A673 (cell line): ENCODE results near the gene CKS2. TPM values are rescaled to one million over a fixed set of nuclear protein-coding genes. Genes with fewer than 3 reads are reported as not detected.
"Not testable (repeated sequence)": the region's sequence is repeated elsewhere in the genome, so short reads cannot be mapped to it uniquely, and the experiment has no call there.

ENCODE experiments used
- Bru-seq: library from RNA; stranded (reverse); fragments of 400-500 nt; gene quantifications from one replicate; lab custom pipeline; 2021; lab: Mats Ljungman, UMichigan
- BruChase-seq, 2 experiments: library from RNA; stranded (reverse); fragments of 400-500 nt; gene quantifications; one replicate each; lab custom pipeline; 2021; lab: Mats Ljungman, UMichigan
- BruUV-seq: library from RNA; stranded (reverse); fragments of 400-500 nt; replicated peaks from 2 replicates; lab custom pipeline; 2021; lab: Mats Ljungman, UMichigan
- CTCF ChIA-PET: fragments of 300-600 bp; sonication (Branson Sonifier 250); formaldehyde crosslinking; loops from one replicate; lab custom pipeline; 2022; ENCODE audit warnings: antibody characterized with exemption; lab: Charles Lee
- POLR2A ChIA-PET: fragments of 300-600 bp; sonication (Branson Sonifier 250); formaldehyde crosslinking; loops from one replicate; lab custom pipeline; 2022; ENCODE audit warnings: antibody characterized with exemption; ENCODE audit not compliant: low non-redundant PET; lab: Charles Lee
- DNase-seq: peaks from one replicate; pipeline ENCODE4 v3.0.0-alpha.2; 2015; ENCODE audit warnings: low spot score
- H3K27ac ChIP-seq: fragments of 200-600 bp; sonication (generic); 2 replicates; pipeline ENCODE4 v1.5.1; 2016; ENCODE audit warnings: mixed run types, low read depth, mild to moderate bottlenecking, mixed read lengths, antibody characterized with exemption, low read length; ENCODE audit not compliant: poor library complexity, severe bottlenecking
- H3K27me3 ChIP-seq: fragments of 200-600 bp; sonication (generic); replicated peaks from 2 replicates; pipeline ENCODE4 v1.6.1; 2017; ENCODE audit warnings: mixed run types, low read depth, mild to moderate bottlenecking, mixed read lengths, antibody characterized with exemption, low read length; ENCODE audit not compliant: insufficient read depth, poor library complexity
- H3K36me3 ChIP-seq: fragments of 200-600 bp; sonication (generic); 2 replicates; pipeline ENCODE4 v1.6.1; 2016; ENCODE audit warnings: mixed run types, mild to moderate bottlenecking, mixed read lengths, antibody characterized with exemption, low read length; ENCODE audit not compliant: insufficient read depth, poor library complexity, severe bottlenecking
- H3K4me1 ChIP-seq: fragments of 200-600 bp; sonication (generic); 2 replicates; pipeline ENCODE4 v1.6.1; 2017; ENCODE audit warnings: mixed run types, mild to moderate bottlenecking, mixed read lengths, antibody characterized with exemption, low read length; ENCODE audit not compliant: insufficient read depth, poor library complexity, severe bottlenecking
- H3K4me3 ChIP-seq: fragments of 200-600 bp; sonication (generic); 2 replicates; pipeline ENCODE4 v1.5.1; 2016; ENCODE audit warnings: low read depth, mixed run types, mild to moderate bottlenecking, mixed read lengths, low read length; ENCODE audit not compliant: poor library complexity, severe bottlenecking
- H3K9me3 ChIP-seq: fragments of 200-600 bp; sonication (generic); 2 replicates; pipeline ENCODE4 v1.6.1; 2016; ENCODE audit warnings: mixed run types, low read depth, mild to moderate bottlenecking, mixed read lengths, antibody characterized with exemption, low read length; ENCODE audit not compliant: poor library complexity, severe bottlenecking
- CTCF ChIP-seq: fragments of 300-800, 200-600 bp; sonication (generic); conservative IDR thresholded peaks from 2 replicates; pipeline ENCODE4 v1.5.1; 2017; ENCODE audit warnings: low read depth, mild to moderate bottlenecking, antibody characterized with exemption, low read length, moderate library complexity, mixed read lengths
- EZH2 ChIP-seq: fragments of 200-600 bp; sonication (generic); IDR thresholded peaks from 2 replicates; pipeline ENCODE4 v1.6.1; 2017; ENCODE audit warnings: borderline replicate concordance, low read depth, mild to moderate bottlenecking, mixed read lengths, antibody characterized with exemption, low read length; ENCODE audit not compliant: poor library complexity, severe bottlenecking
- intact Hi-C: fragments of 100-400 bp; cut with micrococcal nuclease; formaldehyde crosslinking; loops from one replicate; pipeline ENCODE4 v1.10.0; 2022; ENCODE audit not compliant: unreplicated experiment
- long read RNA-seq: library from polyadenylated mRNA; stranded (forward); transcript quantifications from one replicate; pipeline ENCODE4 v2.0.0, GENCODE V29; 2022
- total RNA-seq: library from RNA; stranded (reverse); gene quantifications from 2 replicates; pipeline ENCODE4 v1.2.3, GENCODE V29; 2021

Gene CKS2
- total RNA-seq (301 and 344 TPM in 2 replicates), Bru-seq, nascent RNA (percentile 99 among the genes with signal in this experiment), BruChase-seq, experiment 1, labeled RNA remaining after a 2-hour chase (percentile 97 among the genes with signal in this experiment), BruChase-seq, experiment 2, labeled RNA remaining after a 6-hour chase (percentile 94 among the genes with signal in this experiment)
- long read RNA-seq, transcript CKS2-201 (3 exons, 613 nt), result major isoform, 466 of 474 reads
- long read RNA-seq, partial matches to known transcripts, result 7 of 474 reads
- long read RNA-seq, other reads (novel, unspliced or antisense), result 1 of 474 reads

GRCh38 chr9:89310475-89311345 lies at the start of gene CKS2:
Gene CKS2, plus strand, starts transcription at chr9:89311195. Its CDS starts 98 bp downstream, at chr9:89311293.
- DNase-seq, result peak; percentile 100
- no TSS peak for BruUV-seq
- intact Hi-C loops, result loop anchor here (2.0 kb wide), 1 partner anchor 130 kb away; no protein-coding TSS in a partner anchor
- ChIA-PET CTCF (no interaction called here), POLR2A (interaction anchor here (0.6 kb wide), 1 partner anchor 221 kb away, joined by 4 read pairs; no protein-coding TSS in a partner anchor)
- H3K9me3 ChIP-seq, result no peaks in the 10 kb centered on the region
- H3K36me3 ChIP-seq, result peaks cover 27% of the 10 kb centered on the region
- H3K4me1 ChIP-seq, result peaks cover 17% of the 10 kb centered on the region
- no peaks in the 10 kb centered on the region for H3K27me3 ChIP-seq
- peak within 1 kb of the TSS; percentile 99 for H3K27ac ChIP-seq
- H3K4me3 ChIP-seq, result peak within 1 kb of the TSS; percentile 81
- TF ChIP-seq CTCF (no peak), EZH2 (no peak)

DNA sequence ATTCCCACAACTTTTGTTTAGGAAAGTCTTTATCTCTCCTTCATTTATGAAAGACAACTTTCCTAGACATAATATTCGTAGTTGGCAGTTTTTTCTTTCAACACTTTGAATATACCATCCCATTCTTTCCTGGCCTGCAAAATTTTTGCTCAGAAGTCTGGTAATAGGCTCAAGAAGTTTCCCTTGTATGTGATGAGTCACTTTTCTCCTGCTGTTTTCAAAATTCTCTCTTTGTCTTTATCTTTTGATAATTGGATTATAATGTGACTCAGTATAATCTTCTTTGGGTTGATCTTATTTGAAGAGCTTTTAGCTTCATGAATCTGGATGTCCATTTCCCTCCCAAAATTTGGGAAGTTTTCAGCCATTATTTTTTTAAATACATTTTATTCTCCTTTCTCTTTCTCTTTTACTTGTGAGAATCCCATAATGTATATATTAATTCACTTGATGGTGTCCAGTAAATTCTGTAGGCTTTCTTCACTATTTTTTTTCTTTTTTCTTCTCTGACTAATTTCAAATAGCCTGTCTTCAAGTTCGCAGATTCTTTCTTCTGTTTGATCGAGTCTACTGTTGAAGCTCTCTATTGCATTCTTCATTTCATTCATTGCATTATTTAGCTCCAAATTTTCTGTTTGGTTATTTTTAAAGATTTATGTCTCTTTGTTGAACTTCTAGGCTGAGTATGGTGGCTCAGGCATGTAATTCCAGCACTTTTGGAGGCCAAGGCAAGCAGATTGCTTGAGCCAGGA lies 37.3 kb upstream of the CKS2 start:
- no peaks in the 10 kb centered on the region for H3K36me3 ChIP-seq
- no TSS peak for BruUV-seq
- no peaks in the 10 kb centered on the region for H3K4me1 ChIP-seq
- H3K27ac ChIP-seq, result no peak overlapping the region
- no peaks in the 10 kb centered on the region for H3K27me3 ChIP-seq
- ChIA-PET CTCF (no interaction called here), POLR2A (no interaction called here)
- H3K4me3 ChIP-seq, result no peak overlapping the region
- TF ChIP-seq CTCF, result no peak
- no peak for TF ChIP-seq EZH2
- DNase-seq, result peak; percentile 56
- intact Hi-C loops, result no loop called here
- peaks cover 31% of the 10 kb centered on the region for H3K9me3 ChIP-seq

GRCh38 chr9:89274838-89275237 lies 36.2 kb upstream of the CKS2 start:
- H3K27me3 ChIP-seq, result no peaks in the 10 kb centered on the region
- no peak for TF ChIP-seq EZH2
- TF ChIP-seq CTCF, result no peak
- POLR2A ChIA-PET, result no interaction called here
- H3K4me3 ChIP-seq, result no peak overlapping the region
- no peak for DNase-seq
- CTCF ChIA-PET, result no interaction called here
- H3K9me3 ChIP-seq, result peaks cover 31% of the 10 kb centered on the region
- H3K27ac ChIP-seq, result no peak overlapping the region
- no peaks in the 10 kb centered on the region for H3K36me3 ChIP-seq
- no TSS peak for BruUV-seq
- intact Hi-C loops, result loop anchor here (5.0 kb wide), 1 partner anchor 268 kb away; no protein-coding TSS in a partner anchor
- no peaks in the 10 kb centered on the region for H3K4me1 ChIP-seq

- H3K36me3 ChIP-seq, H3K4me1 ChIP-seq, DNase-seq, CTCF ChIA-PET, H3K27ac ChIP-seq, H3K27me3 ChIP-seq, H3K4me3 ChIP-seq, BruUV-seq, POLR2A ChIA-PET: not testable (repeated sequence)
- H3K9me3 ChIP-seq, result peaks cover 31% of the 10 kb centered on the region
- intact Hi-C loops, result loop anchor here (5.0 kb wide), 1 partner anchor 269 kb away; no protein-coding TSS in a partner anchor
Observed at GRCh38 chr9:89276040-89276439, 35.0 kb upstream of the CKS2 start.
